ENCODE data around the gene PLOD2.

GRCh38 chr3:146102885-146103284 lies 58.1 kb downstream of the PLOD2 start:
- TF ChIP-seq, protein P1, sequence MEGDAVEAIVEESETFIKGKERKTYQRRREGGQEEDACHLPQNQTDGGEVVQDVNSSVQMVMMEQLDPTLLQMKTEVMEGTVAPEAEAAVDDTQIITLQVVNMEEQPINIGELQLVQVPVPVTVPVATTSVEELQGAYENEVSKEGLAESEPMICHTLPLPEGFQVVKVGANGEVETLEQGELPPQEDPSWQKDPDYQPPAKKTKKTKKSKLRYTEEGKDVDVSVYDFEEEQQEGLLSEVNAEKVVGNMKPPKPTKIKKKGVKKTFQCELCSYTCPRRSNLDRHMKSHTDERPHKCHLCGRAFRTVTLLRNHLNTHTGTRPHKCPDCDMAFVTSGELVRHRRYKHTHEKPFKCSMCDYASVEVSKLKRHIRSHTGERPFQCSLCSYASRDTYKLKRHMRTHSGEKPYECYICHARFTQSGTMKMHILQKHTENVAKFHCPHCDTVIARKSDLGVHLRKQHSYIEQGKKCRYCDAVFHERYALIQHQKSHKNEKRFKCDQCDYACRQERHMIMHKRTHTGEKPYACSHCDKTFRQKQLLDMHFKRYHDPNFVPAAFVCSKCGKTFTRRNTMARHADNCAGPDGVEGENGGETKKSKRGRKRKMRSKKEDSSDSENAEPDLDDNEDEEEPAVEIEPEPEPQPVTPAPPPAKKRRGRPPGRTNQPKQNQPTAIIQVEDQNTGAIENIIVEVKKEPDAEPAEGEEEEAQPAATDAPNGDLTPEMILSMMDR (IDR thresholded peaks at IDR 0.05; ENCODE audit: insufficient read depth, low read length), result no peak
- no peak for TF ChIP-seq POLR2AphosphoS5 (IDR thresholded peaks at IDR 0.05; ENCODE audit: low read depth)
- TF ChIP-seq SPI1 (IDR thresholded peaks at IDR 0.05; ENCODE audit: borderline replicate concordance, low read depth), result no peak
- TF ChIP-seq, protein P2, sequence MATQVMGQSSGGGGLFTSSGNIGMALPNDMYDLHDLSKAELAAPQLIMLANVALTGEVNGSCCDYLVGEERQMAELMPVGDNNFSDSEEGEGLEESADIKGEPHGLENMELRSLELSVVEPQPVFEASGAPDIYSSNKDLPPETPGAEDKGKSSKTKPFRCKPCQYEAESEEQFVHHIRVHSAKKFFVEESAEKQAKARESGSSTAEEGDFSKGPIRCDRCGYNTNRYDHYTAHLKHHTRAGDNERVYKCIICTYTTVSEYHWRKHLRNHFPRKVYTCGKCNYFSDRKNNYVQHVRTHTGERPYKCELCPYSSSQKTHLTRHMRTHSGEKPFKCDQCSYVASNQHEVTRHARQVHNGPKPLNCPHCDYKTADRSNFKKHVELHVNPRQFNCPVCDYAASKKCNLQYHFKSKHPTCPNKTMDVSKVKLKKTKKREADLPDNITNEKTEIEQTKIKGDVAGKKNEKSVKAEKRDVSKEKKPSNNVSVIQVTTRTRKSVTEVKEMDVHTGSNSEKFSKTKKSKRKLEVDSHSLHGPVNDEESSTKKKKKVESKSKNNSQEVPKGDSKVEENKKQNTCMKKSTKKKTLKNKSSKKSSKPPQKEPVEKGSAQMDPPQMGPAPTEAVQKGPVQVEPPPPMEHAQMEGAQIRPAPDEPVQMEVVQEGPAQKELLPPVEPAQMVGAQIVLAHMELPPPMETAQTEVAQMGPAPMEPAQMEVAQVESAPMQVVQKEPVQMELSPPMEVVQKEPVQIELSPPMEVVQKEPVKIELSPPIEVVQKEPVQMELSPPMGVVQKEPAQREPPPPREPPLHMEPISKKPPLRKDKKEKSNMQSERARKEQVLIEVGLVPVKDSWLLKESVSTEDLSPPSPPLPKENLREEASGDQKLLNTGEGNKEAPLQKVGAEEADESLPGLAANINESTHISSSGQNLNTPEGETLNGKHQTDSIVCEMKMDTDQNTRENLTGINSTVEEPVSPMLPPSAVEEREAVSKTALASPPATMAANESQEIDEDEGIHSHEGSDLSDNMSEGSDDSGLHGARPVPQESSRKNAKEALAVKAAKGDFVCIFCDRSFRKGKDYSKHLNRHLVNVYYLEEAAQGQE (IDR thresholded peaks at IDR 0.05; ENCODE audit: insufficient replicate concordance, low read depth), result no peak

Measured in HL-60 (cell line).